ENCODE data around the gene FAM3C.
"Not testable (repeated sequence)": the region's sequence is repeated elsewhere in the genome, so short reads cannot be mapped to it uniquely, and the experiment has no call there.

FAM3C gene

DNA sequence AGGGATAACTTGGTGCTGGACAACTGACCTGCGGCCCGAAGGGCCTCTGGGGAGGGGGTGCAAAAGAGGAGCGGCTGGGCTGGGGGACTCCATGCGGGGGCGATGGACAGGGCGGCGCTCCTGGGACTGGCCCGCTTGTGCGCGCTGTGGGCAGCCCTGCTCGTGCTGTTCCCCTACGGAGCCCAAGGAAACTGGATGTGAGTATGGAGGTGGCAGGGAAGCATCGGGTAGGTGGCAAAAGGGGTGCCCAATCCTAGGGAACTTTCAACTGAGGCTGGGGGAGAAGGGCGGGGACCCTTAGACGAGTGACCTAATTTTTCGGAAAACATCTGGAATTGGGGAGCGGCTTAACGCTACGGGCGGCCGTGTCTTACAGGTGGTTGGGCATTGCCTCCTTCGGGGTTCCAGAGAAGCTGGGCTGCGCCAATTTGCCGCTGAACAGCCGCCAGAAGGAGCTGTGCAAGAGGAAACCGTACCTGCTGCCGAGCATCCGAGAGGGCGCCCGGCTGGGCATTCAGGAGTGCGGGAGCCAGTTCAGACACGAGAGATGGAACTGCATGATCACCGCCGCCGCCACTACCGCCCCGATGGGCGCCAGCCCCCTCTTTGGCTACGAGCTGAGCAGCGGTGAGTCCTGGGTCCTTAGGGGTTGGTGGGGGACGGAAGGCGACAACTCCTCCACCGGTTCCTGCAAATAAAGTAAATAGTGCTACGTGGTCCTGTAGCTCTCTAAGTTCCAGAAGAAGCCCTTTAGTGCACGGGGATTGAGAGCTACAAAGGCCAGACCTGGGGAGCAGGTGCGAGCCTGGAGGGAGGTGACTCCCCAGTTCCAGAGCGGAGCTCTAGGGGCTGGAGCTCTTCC lies 66.7 kb downstream of the FAM3C start:
- DNase-seq: peak; percentile 27

- no peak for DNase-seq
Measured at GRCh38 chr7:121328508-121329190, 67.5 kb downstream of the FAM3C start, which contains the start of gene WNT16. WNT16 (plus strand) TSS chr7:121329000; CDS start chr7:121329293, 293 bp downstream.

DNA sequence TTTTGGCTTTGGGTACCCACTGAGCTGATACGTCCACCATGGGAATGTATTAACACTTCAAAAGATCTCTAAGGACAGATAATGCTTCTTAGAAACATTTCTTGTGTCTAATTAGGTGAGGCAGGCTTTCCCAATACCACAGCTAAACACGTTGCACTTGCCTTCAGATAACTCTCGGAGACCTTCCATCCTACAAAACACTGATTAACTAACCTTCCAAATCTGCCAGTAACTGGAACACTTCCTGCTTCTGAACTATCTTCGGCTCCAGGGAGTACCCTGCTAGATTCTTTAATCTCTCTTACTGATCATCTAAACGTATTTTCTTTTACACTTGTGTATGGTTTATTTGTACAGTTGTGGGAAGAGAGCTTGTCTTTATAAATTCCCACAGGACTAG lies 68.4 kb downstream of the FAM3C start:
- DNase-seq: no peak

DNA sequence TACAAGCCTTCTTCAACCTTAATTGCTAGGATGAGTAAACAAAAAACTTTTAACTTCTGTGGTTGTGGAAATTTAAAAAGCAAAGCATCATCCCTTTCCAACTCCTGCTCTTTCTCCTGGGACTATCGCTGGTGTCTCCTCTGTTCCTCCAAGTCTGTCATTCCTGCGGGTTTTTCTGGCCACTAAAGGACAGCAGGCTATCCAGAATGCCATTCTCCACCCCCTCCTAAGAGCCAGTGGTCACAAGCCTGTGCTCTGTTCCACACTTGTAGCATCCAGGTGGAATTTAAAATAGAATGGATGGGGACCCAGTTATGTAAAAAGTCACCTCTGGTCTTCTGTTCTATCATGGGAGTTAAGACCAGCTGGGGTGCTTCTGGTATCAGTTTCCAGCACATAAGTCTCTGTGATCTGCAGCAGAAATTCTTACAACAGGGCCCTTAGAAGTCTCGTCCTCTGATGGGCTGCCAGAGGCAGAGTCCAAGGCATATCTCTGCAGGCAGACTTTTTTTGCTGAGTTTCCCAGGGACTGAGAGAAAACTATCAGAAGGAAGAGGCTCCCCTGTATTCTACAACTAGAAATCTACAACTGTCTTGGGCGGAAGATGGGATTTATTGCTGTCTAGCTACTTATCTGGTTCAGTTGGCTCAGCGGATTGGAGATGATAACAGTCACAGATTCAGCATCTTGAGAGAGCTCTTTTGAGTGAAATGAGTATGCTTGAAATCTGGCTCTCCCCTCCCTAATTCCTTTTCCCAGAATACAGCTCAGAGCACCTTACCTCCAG lies 72.4 kb downstream of the FAM3C start:
- DNase-seq: no peak

DNA sequence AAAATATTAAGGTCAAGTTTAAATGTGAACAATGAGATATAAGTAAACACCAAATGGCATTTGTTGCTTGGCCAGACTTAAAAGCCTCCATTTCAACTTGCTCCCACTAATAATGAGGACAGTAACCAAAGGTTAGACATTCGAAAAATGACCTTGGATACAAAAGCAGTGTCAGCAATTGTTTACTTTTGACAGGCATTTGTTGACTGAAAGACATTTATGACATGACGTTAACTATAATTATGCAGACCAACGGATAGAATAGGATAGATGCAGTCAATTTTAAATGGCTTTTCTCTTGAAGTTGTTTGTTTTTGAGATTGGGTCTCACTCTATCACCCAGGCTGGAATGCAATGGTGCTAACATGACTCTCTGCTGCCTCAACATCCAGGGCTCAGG lies 73.6 kb downstream of the FAM3C start:
- DNase-seq: no peak

GRCh38 chr7:121315170-121315569 lies 80.9 kb downstream of the FAM3C start:
- DNase-seq: not testable (repeated sequence)

- DNase-seq: peak; percentile 92
Measured at GRCh38 chr7:121313793-121314676, 82.1 kb downstream of the FAM3C start.

DNA sequence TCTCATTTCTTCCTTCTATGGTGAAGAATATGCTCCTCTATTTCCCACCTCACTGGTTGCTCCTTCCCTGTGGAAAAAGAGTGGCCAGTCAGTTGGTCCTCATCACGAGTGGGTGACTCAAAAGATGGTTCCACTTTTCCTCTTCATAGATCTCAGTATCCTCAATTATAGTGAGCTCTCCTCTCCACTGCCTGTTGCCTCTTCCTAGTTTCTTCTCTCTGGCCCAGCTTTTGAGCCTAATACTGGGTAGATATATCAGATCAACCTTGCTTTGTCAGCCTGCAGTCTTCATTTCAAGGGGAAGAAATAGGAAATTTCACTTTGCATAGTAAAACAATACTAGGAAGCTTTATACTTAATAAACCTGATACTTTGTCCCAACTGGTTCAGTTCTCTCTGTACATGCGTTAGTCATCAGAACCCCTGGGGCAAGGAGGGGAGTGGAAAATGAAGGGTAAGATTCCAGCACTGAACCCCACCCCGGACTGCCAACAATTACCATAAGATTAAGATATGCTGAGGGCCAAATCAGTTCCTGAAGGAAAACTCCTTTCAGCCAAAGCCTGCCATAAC lies 82.8 kb downstream of the FAM3C start:
- DNase-seq: no peak

GRCh38 chr7:121307021-121307574 lies 89.0 kb downstream of the FAM3C start:
- DNase-seq: no peak

- DNase-seq: no peak
Measured at GRCh38 chr7:121306565-121306964, 89.5 kb downstream of the FAM3C start.

DNA sequence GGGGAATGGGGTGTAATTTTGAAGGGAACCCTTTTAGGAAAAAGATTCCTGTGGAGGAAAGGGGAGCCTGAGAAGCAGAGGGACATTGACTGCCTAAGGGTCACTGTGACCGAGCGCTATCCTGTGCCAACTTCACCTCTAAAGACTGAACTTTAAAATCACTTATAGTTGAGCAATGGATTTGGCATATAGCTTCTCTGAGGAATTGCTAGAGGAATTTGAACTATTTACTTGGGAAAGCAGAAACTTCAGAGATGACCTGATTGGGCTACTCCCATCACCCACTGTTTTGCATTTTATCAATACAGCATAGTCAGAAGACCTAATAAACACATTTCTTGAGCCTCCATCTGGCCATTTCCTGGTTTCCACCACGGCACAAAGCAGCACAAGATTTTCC lies 91.0 kb downstream of the FAM3C start:
- no peak for DNase-seq

DNA sequence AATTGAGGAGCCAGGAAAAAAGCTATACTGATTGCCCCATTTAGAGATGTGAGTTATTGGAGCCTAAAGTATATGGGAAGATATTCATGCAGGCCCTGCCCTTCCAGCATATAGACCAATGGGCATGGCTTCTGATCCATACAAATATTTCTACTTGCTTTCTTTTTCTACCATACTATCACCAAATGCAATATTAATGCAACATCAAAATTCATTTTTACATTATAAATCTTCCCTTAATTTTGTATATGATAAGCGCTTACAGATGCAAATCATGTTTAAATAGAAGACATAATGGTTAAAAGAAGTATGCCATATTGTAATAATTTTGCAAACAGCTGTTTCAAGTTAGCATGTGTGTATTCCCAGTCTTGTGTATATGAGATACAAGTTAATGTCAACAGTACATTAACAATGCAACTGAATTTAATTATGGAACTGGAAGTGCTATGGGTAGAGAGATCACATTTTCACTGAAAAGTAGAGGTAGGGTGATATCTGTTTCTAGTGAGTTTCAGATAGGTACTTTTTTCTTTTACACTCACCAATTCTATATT lies 91.9 kb downstream of the FAM3C start:
- no peak for DNase-seq

DNA sequence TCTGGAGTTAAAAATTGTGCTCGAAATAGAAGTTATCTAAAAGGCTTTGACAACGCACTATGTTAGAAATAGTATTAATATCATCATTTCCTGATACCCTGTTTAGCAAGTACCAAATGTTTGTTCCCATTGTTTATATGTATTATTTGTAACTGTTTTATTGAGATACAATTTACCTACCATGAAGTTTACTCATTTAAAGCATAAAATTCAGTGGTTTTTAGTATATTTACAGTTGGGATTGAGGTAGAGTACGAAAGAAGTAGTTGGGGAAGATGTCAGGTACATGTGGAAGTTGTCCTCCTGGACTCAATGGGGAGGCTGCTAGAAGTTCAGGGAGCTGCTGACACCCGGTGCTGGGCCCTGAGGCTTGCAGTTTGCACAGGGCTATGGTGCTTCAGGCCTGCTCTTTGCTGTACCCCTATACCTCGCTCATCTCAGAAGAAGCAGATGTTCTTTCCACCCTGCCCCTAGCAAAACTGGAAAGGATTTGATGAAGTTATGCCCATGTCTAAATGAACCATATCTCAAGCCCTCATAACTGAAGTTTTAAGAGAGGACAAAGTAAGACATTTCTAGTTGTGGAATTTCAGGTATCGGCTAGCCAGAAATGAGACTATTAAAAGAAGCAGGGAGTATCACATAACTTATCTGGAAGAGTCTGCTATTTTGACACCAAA lies 92.5 kb downstream of the FAM3C start:
- DNase-seq: no peak

DNA sequence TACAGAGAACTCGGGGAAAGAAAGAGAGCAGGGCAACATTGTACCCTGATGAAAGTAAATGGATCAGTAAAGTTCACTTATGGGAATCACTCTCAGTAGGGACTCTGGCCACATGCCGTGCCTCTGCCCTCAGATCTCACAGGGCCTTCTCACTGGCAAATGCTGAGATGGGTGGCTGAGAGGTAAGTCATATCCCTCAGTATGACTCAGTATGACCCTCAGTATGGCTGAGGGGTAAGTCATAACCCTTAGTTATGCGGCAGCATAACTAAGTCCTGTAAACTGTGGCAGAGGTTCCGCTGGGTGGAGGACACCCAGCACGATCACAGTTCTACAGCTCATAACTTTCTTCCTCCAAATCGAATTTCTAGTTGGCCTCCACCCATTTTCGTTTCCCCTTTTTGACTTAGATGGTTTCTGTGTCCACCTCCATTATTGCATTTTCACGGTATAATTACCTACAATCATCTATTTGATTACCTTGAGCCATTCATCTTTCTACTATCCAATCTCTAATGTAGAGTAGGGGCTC lies 93.8 kb downstream of the FAM3C start:
- no peak for DNase-seq

DNA sequence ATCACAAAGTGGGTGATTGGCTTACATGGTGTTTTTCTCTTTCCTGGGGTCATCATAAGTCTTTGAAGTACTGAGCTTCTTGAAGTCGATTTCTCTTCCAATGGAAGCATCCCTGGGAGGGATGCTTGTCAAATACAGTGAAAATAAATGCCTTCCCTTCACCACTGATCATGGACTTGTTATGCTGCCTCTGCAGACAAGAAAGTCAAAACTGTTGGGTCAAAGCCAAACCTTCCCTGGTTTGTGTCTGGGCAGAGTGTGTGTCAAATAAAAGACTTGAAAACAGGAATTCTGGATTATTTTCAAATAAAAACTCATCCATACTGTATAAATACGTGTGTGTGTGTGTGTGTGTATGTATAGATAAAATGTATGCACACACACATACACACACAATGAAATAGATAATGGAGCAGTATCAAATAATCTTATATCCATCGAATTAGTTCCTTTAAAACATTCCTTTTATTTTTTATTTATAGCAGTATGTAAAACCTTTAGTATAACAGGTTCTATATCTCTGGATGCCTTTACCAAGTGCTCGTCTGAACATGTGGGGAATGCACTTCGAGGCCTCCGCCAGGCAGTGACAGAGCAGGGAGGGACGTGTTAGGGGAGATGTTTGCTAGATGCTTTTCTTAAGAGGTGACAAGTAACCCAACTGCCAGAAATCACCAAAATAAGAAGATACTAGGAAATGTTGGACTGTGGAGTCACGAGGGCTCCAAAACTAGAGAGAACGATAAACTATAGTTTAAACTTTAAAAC lies 94.5 kb downstream of the FAM3C start:
- DNase-seq: no peak

- no peak for DNase-seq
Measured at GRCh38 chr7:121300685-121301420, 95.3 kb downstream of the FAM3C start.

All from NCI-H524 treated with DMSO at 0.1 percent for 48 hours (cell line).